ENCODE data around the gene KLF1. TPM values are rescaled to one million over a fixed set of nuclear protein-coding genes. Genes with fewer than 3 reads are reported as not detected.

KLF1 gene
- total and polyA plus RNA-seq, 2 donors (not counting 1 experiment from before 2014, with no cell fraction given), result not detected

- no peak for DNase-seq (ENCODE audit: low read depth in 2 of 2)
- Histone ChIP-seq H2AFZ (ENCODE audit: low read length) (no peak overlapping the region), H3K4me2 (ENCODE audit: extremely low read depth, insufficient read depth, low read length) (no peak overlapping the region), H3K79me2 (ENCODE audit: control insufficient read depth, insufficient read depth, low read length) (no peaks in the 10 kb centered on the region), H3K9me3 (ENCODE audit: control insufficient read depth, insufficient read depth, low read depth, low read length) (no peaks in the 10 kb centered on the region), H3K27me3 (ENCODE audit: control insufficient read depth, insufficient read depth, low read length) (peaks cover 3% of the 10 kb centered on the region), H4K20me1 (ENCODE audit: control insufficient read depth, extremely low read depth, insufficient read depth, low read length) (no peaks in the 10 kb centered on the region), H3K4me1 (ENCODE audit: control insufficient read depth, extremely low read depth, insufficient read depth, low read length) (no peaks in the 10 kb centered on the region), H3K36me3 (ENCODE audit: control insufficient read depth, insufficient read depth, low read length) (no peaks in the 10 kb centered on the region), H3K9ac (ENCODE audit: insufficient read depth, low read length) (no peak overlapping the region), H3K27ac (ENCODE audit: insufficient read depth, low read length) (no peak overlapping the region), H3K4me3 (replicated peaks in 1 of 4; ENCODE audit: control extremely low read depth in 1 of 4, insufficient read depth in 1 of 4, low read depth in 3 of 4, low read length in 4 of 4) (no peak overlapping the region)
- no peak for TF ChIP-seq CTCF (conservative IDR thresholded peaks at IDR 0.05 in 1 of 2, IDR thresholded peaks at IDR 0.05 in 1 of 2; ENCODE audit: low read depth in 1 of 2, low read length in 2 of 2)
- no peak for TF ChIP-seq EZH2 (IDR thresholded peaks at IDR 0.05; ENCODE audit: low read length, missing control alignments)
Observed at GRCh38 chr19:12859546-12859945, 27.5 kb downstream of the KLF1 start.

GRCh38 chr19:12858041-12858928, 28.7 kb downstream of the KLF1 start:
- no peak overlapping the region for H3K4me3 ChIP-seq (replicated peaks in 1 of 4; ENCODE audit: control extremely low read depth in 1 of 4, insufficient read depth in 1 of 4, low read depth in 3 of 4, low read length in 4 of 4)
- TF ChIP-seq CTCF (conservative IDR thresholded peaks at IDR 0.05 in 1 of 2, IDR thresholded peaks at IDR 0.05 in 1 of 2; ENCODE audit: low read depth in 1 of 2, low read length in 2 of 2) (no peak), EZH2 (IDR thresholded peaks at IDR 0.05; ENCODE audit: low read length, missing control alignments) (no peak)
- no peak for DNase-seq (ENCODE audit: low read depth in 2 of 2)
- no peak overlapping the region for H3K27ac ChIP-seq (ENCODE audit: insufficient read depth, low read length)
- no peak overlapping the region for H2AFZ ChIP-seq (ENCODE audit: low read length)
- no peaks in the 10 kb centered on the region for H4K20me1 ChIP-seq (ENCODE audit: control insufficient read depth, extremely low read depth, insufficient read depth, low read length)
- no peaks in the 10 kb centered on the region for H3K4me1 ChIP-seq (ENCODE audit: control insufficient read depth, extremely low read depth, insufficient read depth, low read length)
- H3K4me2 ChIP-seq (ENCODE audit: extremely low read depth, insufficient read depth, low read length), result no peak overlapping the region
- no peaks in the 10 kb centered on the region for H3K36me3 ChIP-seq (ENCODE audit: control insufficient read depth, insufficient read depth, low read length)
- H3K27me3 ChIP-seq (ENCODE audit: control insufficient read depth, insufficient read depth, low read length), result no peaks in the 10 kb centered on the region
- H3K9ac ChIP-seq (ENCODE audit: insufficient read depth, low read length), result no peak overlapping the region
- H3K79me2 ChIP-seq (ENCODE audit: control insufficient read depth, insufficient read depth, low read length), result no peaks in the 10 kb centered on the region
- no peaks in the 10 kb centered on the region for H3K9me3 ChIP-seq (ENCODE audit: control insufficient read depth, insufficient read depth, low read depth, low read length)

GRCh38 chr19:12856653-12857052, 30.3 kb downstream of the KLF1 start:
- H3K4me1 ChIP-seq (ENCODE audit: control insufficient read depth, extremely low read depth, insufficient read depth, low read length), result no peaks in the 10 kb centered on the region
- TF ChIP-seq CTCF (conservative IDR thresholded peaks at IDR 0.05 in 1 of 2, IDR thresholded peaks at IDR 0.05 in 1 of 2; ENCODE audit: low read depth in 1 of 2, low read length in 2 of 2) (no peak), EZH2 (IDR thresholded peaks at IDR 0.05; ENCODE audit: low read length, missing control alignments) (no peak)
- H3K27ac ChIP-seq (ENCODE audit: insufficient read depth, low read length), result no peak overlapping the region
- no peak overlapping the region for H3K9ac ChIP-seq (ENCODE audit: insufficient read depth, low read length)
- no peaks in the 10 kb centered on the region for H4K20me1 ChIP-seq (ENCODE audit: control insufficient read depth, extremely low read depth, insufficient read depth, low read length)
- H3K79me2 ChIP-seq (ENCODE audit: control insufficient read depth, insufficient read depth, low read length), result no peaks in the 10 kb centered on the region
- no peaks in the 10 kb centered on the region for H3K27me3 ChIP-seq (ENCODE audit: control insufficient read depth, insufficient read depth, low read length)
- H3K36me3 ChIP-seq (ENCODE audit: control insufficient read depth, insufficient read depth, low read length), result no peaks in the 10 kb centered on the region
- no peak overlapping the region for H2AFZ ChIP-seq (ENCODE audit: low read length)
- no peak overlapping the region for H3K4me3 ChIP-seq (replicated peaks in 1 of 4; ENCODE audit: control extremely low read depth in 1 of 4, insufficient read depth in 1 of 4, low read depth in 3 of 4, low read length in 4 of 4)
- DNase-seq (ENCODE audit: low read depth in 2 of 2), result no peak
- H3K4me2 ChIP-seq (ENCODE audit: extremely low read depth, insufficient read depth, low read length), result no peak overlapping the region
- no peaks in the 10 kb centered on the region for H3K9me3 ChIP-seq (ENCODE audit: control insufficient read depth, insufficient read depth, low read depth, low read length)
